IPS-15b (cell line): ENCODE results near the gene CTTN.

Experiments
- H3K27me3 ChIP-seq: one replicate; pipeline ENCODE4 v1.6.1; 2013; ENCODE audit warnings: low read length; ENCODE audit not compliant: control insufficient read depth, insufficient read depth
- H3K36me3 ChIP-seq: one replicate; pipeline ENCODE4 v1.6.1; 2013; ENCODE audit warnings: low read length; ENCODE audit not compliant: control insufficient read depth, insufficient read depth
- H3K4me1 ChIP-seq: one replicate; pipeline ENCODE4 v1.6.1; 2013; ENCODE audit warnings: mild to moderate bottlenecking, low read length; ENCODE audit not compliant: control insufficient read depth, insufficient read depth
- H3K4me3 ChIP-seq: one replicate; pipeline ENCODE4 v1.5.1; 2013; ENCODE audit warnings: low read depth, low read length
- H3K9ac ChIP-seq: one replicate; pipeline ENCODE4 v1.6.1; 2013; ENCODE audit warnings: low read depth, mild to moderate bottlenecking, low read length
- H3K9me3 ChIP-seq: one replicate; pipeline ENCODE4 v1.6.1; 2013; ENCODE audit warnings: mild to moderate bottlenecking, low read length; ENCODE audit not compliant: control insufficient read depth, insufficient read depth

The CTTN gene

DNA sequence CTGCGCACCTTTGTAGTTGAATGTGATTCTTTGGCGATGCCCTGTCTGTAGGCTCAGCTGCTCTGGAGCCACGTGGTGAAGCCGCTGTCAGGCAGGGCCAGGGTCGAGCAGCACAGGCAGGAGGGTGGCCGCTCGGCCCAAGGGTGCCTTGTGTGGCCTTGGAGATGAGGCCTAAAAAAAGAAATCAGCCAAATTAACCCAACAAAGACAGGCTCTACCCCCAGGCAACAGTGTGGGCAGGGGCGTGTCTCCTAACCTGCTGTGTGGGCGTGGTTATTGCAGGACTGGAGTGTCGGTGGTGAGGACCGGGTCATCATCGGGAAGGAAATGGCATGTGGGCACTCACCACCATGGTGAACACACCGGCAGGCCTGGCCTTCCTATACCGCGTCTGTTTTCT lies 34.3 kb downstream of the CTTN start:
- Histone ChIP-seq H3K4me3 (no peak overlapping the region), H3K27me3 (no peaks in the 10 kb centered on the region), H3K36me3 (peaks cover 79% of the 10 kb centered on the region)

DNA sequence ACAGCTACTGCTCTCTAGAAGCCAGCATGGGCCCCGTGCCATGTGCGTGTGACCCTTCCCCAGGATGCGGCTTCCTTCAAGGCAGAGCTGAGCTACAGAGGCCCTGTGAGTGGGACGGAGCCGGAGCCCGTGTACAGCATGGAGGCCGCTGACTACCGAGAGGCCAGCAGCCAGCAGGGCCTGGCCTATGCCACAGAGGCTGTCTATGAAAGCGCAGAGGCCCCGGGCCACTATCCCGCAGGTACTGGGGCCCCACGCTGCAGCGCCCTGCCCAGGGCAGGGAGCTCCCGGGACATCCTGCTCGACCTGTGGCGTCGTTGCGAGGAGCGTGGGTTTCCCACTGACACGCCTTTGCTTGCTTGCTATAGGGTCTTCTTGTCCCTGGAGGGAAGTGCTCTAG lies 34.7 kb downstream of the CTTN start:
- Histone ChIP-seq H3K9ac (no peak overlapping the region), H3K27me3 (no peaks in the 10 kb centered on the region), H3K36me3 (peaks cover 80% of the 10 kb centered on the region), H3K9me3 (no peaks in the 10 kb centered on the region), H3K4me1 (no peaks in the 10 kb centered on the region), H3K4me3 (no peak overlapping the region)

More for the DNA sequence above, 34.3 kb downstream of the CTTN start:
- Histone ChIP-seq H3K9me3 (no peaks in the 10 kb centered on the region), H3K9ac (no peak overlapping the region), H3K4me1 (no peaks in the 10 kb centered on the region)

DNA sequence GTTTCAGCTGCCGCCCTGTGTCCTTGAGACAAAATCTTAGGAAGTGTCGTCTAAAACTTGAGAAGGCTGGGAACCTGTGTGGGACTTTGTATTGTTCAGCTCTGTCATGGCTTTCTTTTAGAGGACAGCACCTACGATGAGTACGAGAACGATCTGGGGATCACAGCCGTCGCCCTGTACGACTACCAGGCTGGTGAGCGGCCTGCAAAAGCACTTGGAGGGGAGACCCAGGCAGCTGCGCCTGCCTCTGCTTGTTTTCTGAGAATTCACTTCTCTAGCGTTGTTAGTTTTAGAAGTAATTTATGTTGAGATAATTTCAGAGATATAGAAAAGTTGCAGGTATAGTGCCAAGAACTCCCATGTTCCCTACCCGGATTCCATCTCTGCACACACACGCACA lies 35.2 kb downstream of the CTTN start:
- Histone ChIP-seq H3K4me1 (no peaks in the 10 kb centered on the region), H3K36me3 (peaks cover 82% of the 10 kb centered on the region), H3K9me3 (no peaks in the 10 kb centered on the region), H3K27me3 (no peaks in the 10 kb centered on the region), H3K9ac (no peak overlapping the region), H3K4me3 (no peak overlapping the region)

DNA sequence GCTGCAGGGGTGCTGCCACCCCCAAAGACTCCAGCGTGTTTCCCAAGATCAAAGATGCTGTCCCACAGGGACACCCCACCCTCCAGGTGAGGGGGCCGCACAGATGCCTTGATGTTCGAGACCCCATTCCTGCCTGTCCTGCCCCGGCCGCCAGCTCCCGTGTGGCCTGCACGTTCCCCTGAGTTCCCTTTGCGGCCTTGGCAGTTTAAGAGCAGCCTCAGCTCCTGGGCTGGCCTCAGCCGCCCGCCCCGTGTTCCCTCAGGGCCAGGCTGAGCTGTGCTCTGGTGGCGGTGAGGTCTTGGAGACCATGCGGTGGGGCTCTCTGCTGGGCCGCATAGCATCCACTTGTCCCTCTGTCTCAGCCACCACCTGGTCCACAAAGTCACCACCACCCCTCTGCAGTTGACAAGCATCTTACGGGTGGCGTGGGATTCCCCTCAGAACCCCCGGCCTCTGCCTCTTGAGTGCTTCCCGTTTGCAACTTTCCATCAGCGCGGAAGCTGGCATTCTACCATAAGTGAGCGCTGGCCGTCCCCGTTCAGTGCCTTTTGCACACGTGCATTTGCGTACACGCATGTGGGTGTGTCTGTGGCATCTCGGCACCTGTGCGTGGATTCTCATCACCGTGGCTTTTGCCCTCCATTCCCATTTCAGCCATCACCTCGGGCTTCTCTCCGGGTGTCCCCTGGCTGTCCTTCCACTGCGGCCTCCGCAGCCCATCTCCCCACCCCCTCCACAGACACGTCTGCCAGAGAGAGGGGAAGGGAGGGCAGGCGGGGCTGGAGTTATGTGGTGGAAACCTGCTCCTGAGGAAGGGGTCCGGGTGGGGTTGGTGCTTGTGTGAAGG lies 35.9 kb downstream of the CTTN start:
- H3K36me3 ChIP-seq: peaks cover 79% of the 10 kb centered on the region
- no peak overlapping the region for H3K4me3 ChIP-seq
- H3K4me1 ChIP-seq: no peaks in the 10 kb centered on the region
- H3K9ac ChIP-seq: no peak overlapping the region
- H3K27me3 ChIP-seq: no peaks in the 10 kb centered on the region
- no peaks in the 10 kb centered on the region for H3K9me3 ChIP-seq

DNA sequence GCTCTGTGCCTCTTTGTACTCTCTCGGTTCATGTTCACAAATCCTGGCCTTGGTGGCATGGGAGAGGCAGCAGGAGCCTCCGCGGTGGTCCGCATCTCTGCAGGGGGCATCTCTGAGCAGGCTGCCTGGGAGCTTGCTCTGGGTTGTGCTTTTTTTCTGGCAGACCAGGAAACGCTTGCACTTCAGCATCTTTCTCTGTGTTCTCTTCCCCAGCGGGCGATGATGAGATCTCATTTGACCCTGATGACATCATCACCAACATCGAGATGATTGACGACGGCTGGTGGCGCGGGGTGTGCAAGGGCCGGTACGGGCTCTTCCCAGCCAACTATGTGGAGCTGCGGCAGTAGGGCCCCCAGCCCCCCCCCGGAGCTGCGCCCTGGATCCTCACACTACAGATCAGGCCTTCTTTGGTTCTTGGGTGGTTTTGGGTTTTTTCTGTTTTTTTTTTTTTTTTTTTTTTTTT lies 36.5 kb downstream of the CTTN start:
- Histone ChIP-seq H3K9ac (no peak overlapping the region), H3K27me3 (no peaks in the 10 kb centered on the region), H3K9me3 (no peaks in the 10 kb centered on the region), H3K36me3 (peaks cover 74% of the 10 kb centered on the region), H3K4me3 (no peak overlapping the region), H3K4me1 (no peaks in the 10 kb centered on the region)

DNA sequence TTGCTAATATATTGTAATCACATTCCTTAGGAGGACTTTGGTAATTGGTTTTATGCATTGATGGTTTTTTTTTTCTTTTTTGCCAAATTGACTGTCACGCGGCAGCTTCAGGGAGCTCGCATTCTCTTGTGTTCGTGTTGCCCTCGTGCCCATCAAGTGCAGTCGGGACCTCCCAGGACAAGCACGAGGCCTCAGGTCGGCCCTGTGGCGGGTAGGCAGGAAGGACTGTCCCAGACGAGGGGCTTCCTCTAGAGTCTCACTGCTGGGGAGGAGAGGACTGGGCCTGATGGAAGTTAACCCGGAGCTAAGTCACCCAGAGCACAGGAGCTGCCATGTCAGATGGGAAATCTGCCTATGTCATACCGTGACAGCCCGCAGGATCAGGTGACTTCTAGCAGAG lies 37.0 kb downstream of the CTTN start:
- H3K4me3 ChIP-seq: no peak overlapping the region
- H3K9me3 ChIP-seq: no peaks in the 10 kb centered on the region
- peaks cover 69% of the 10 kb centered on the region for H3K36me3 ChIP-seq
- no peak overlapping the region for H3K9ac ChIP-seq
- no peaks in the 10 kb centered on the region for H3K4me1 ChIP-seq
- H3K27me3 ChIP-seq: no peaks in the 10 kb centered on the region

DNA sequence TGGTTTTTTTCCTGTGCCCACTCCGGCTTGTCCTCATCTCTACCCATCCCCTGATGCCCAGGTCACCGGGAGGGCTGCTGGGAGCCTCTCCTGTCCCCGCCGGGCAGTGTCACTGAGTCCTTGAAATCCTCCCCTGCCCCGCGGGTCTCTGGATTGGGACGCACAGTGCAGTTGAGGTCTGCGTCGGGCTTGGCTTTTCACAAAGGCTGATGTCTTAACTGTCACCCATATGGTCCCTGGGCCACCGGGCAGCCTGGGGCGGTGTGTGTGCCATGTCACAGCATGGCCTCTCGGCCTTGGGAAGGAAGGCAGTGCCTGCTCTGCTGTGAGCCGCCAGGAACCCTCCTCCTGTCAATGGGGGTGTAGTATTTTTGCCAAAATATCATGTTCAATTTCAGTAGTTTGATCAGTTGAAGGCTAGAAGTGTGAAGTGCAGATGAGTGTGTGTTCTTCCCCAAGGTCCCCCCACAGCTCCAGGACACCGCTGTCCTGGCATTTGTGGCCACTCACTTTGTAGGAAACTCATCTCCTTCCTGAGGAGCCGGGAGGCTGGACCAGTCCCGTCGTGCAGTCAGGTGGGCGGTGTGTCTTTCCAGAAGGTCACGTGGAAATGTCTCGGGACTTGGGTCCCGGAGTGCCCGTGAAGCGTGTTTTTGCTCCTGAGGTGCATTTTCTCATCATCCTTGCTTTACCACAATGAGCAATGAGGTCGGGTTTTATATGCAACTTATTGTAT lies 37.6 kb downstream of the CTTN start:
- Histone ChIP-seq H3K9ac (no peak overlapping the region), H3K36me3 (peaks cover 64% of the 10 kb centered on the region), H3K4me1 (no peaks in the 10 kb centered on the region), H3K9me3 (no peaks in the 10 kb centered on the region), H3K4me3 (no peak overlapping the region), H3K27me3 (no peaks in the 10 kb centered on the region)

DNA sequence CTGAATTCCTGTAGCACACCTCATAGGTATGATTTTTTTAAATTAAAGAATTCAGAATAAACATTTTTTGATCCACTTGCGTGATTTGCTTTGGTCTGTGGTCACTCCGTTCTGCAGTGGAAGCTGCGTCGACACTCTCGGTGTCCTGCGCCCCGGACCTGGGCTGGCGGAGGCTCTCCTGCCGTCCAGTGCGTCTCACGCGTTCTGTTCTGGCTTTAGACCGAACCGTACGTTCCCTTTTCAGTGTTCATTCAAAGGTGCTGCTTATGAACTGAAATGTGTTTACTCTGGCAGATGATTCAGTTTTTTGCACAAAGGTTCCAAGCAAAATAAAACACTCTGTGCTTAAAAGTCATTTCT lies 38.2 kb downstream of the CTTN start:
- Histone ChIP-seq H3K4me1 (no peaks in the 10 kb centered on the region), H3K36me3 (peaks cover 58% of the 10 kb centered on the region), H3K9me3 (no peaks in the 10 kb centered on the region), H3K27me3 (no peaks in the 10 kb centered on the region), H3K9ac (no peak overlapping the region), H3K4me3 (no peak overlapping the region)

DNA sequence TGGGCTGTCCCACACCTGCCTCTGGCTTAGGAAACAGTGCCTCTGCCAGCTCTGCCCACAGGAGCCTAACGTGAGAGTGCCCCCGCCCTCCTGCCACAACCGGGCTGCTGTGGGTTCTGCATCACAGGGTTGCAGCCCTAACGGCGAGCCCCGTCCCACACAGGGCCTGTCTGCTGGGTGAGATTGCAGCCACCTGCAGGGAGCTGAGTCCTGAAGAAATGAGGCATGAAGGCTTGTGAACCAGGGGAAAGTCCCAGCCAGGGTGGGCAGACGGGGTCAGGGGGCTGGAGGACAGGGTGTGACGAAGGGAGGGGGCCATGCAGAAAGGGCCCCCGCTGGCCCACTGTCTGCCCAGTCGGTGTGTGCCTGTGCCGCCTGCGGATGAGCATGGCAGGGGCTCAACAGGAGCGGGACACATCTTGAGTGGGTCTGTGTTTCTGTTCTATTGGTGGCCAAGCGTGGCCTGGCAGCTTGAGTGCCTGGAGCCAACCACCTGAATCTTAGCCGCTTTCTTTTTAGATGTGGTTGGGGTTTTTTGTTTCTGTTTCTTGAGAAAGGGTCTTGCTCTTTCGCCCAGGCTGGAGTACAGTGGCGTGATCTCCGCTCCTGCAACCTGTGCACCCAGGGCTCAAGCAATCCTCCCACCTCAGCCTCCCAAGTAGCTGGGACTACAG lies 38.9 kb downstream of the CTTN start:
- Histone ChIP-seq H3K4me3 (no peak overlapping the region), H3K36me3 (peaks cover 51% of the 10 kb centered on the region), H3K4me1 (no peaks in the 10 kb centered on the region), H3K9me3 (no peaks in the 10 kb centered on the region), H3K9ac (no peak overlapping the region), H3K27me3 (no peaks in the 10 kb centered on the region)

DNA sequence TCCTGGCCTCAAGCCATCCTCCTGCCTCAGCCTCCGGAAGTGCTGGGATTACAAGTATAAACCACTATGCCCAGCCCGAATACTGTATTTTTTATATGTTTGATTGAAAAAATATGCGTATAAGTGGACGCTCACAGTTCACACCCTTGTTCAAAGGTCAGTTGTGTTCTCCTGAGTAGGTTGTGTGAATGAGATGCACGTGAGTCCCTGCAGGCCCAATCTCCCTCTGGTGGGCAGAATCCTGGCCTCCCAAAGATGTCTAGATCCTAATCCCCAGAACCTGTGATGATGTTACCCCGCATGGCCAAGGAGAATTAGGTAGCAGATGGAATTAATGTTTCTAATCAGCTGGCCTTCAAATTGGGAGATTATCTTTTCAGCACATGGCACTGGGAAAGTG lies 41.9 kb downstream of the CTTN start:
- no peaks in the 10 kb centered on the region for H3K27me3 ChIP-seq
- H3K9me3 ChIP-seq: no peaks in the 10 kb centered on the region
- H3K36me3 ChIP-seq: peaks cover 22% of the 10 kb centered on the region
- H3K9ac ChIP-seq: no peak overlapping the region
- H3K4me1 ChIP-seq: no peaks in the 10 kb centered on the region
- no peak overlapping the region for H3K4me3 ChIP-seq

DNA sequence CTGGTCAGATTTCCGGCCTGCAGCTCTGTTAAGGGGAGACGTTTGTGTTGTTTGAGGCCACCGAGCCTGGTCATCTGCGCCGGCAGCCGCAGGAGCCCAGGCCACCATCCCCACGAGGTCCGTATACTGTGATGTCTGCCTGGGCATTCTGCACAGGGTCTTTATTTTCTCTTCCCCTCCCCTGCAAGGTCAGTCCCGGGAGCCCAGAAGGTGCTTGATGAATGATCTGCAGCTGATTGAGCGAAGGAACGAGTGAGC lies 45.4 kb downstream of the CTTN start:
- no peak overlapping the region for H3K9ac ChIP-seq
- no peaks in the 10 kb centered on the region for H3K27me3 ChIP-seq
- no peak overlapping the region for H3K4me3 ChIP-seq
- H3K9me3 ChIP-seq: peaks cover 2% of the 10 kb centered on the region
- no peaks in the 10 kb centered on the region for H3K4me1 ChIP-seq
- no peaks in the 10 kb centered on the region for H3K36me3 ChIP-seq

DNA sequence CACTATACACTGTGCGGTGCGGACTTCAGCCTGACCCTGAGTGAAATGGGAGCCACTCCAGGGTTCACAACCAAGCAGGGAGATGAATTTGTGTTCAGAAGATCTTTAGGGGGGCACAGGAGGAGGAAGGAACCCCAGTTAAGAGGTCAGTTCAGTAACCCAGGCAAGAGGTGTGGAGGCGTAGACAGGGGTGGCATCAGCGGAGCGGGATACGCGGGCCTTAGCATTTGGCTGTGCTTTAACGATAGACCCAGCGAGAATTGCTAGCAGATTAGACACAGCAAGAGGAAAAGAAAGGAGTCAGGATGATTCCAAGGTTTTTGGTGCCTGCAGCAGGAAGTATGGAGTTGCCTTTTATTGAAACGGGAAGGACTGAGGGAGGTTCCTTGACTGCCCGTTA lies 46.8 kb downstream of the CTTN start:
- Histone ChIP-seq H3K4me3 (no peak overlapping the region), H3K9me3 (peaks cover 3% of the 10 kb centered on the region), H3K4me1 (no peaks in the 10 kb centered on the region), H3K36me3 (no peaks in the 10 kb centered on the region), H3K27me3 (no peaks in the 10 kb centered on the region), H3K9ac (no peak overlapping the region)
